Astrocyte (in vitro differentiated cells and primary cell): Measurements from ENCODE around the gene TMEM223.

Experiments used
- EZH2 ChIP-seq: IDR thresholded peaks from 2 replicates; pipeline ENCODE4 v1.6.1; 2012; ENCODE audit warnings: mild to moderate bottlenecking, low read length, inconsistent platforms; ENCODE audit not compliant: insufficient read depth
- TF ChIP-seq, protein P1 (sequence below): IDR thresholded peaks from 2 replicates; pipeline ENCODE4 v1.5.1; 2011; ENCODE audit warnings: low read depth, mild to moderate bottlenecking, inconsistent platforms, low read length, moderate library complexity; ENCODE audit not compliant: insufficient read depth

- TF ChIP-seq, protein P1, sequence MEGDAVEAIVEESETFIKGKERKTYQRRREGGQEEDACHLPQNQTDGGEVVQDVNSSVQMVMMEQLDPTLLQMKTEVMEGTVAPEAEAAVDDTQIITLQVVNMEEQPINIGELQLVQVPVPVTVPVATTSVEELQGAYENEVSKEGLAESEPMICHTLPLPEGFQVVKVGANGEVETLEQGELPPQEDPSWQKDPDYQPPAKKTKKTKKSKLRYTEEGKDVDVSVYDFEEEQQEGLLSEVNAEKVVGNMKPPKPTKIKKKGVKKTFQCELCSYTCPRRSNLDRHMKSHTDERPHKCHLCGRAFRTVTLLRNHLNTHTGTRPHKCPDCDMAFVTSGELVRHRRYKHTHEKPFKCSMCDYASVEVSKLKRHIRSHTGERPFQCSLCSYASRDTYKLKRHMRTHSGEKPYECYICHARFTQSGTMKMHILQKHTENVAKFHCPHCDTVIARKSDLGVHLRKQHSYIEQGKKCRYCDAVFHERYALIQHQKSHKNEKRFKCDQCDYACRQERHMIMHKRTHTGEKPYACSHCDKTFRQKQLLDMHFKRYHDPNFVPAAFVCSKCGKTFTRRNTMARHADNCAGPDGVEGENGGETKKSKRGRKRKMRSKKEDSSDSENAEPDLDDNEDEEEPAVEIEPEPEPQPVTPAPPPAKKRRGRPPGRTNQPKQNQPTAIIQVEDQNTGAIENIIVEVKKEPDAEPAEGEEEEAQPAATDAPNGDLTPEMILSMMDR, result no peak
- TF ChIP-seq EZH2, result no peak
Measured at GRCh38 chr11:62778441-62778840, 13.4 kb downstream of the TMEM223 start.
